ENCODE measurements around the gene INTS13. TPM values are rescaled to one million over a fixed set of nuclear protein-coding genes. Genes with fewer than 3 reads are reported as not detected.
"Not testable (repeated sequence)": the region's sequence is repeated elsewhere in the genome, so short reads cannot be mapped to it uniquely, and the experiment has no call there.

The INTS13 gene
- total and polyA plus RNA-seq, 9 donors = 22.4 to 32.2 (median 25.6) TPM

- DNase-seq = no peak
- Histone ChIP-seq H3K4me1 (ENCODE audit: control insufficient read depth, insufficient read depth, low read length) (peaks cover 18% of the 10 kb centered on the region), H3K27ac (ENCODE audit: low read length) (no peak overlapping the region), H3K9me3 (replicated peaks; ENCODE audit: control insufficient read depth, low read depth, low read length) (peaks cover 3% of the 10 kb centered on the region), H3K4me3 (ENCODE audit: low read length) (no peak overlapping the region), H3K36me3 (ENCODE audit: control insufficient read depth, insufficient read depth, low read length) (no peaks in the 10 kb centered on the region), H3K27me3 (ENCODE audit: control insufficient read depth, insufficient read depth, low read length) (no peaks in the 10 kb centered on the region)
- no CpG with 5 or more reads among the region's 1 CpG for WGBS (ENCODE audit: insufficient coverage)
Observed at GRCh38 chr12:26872625-26873024, 65.2 kb downstream of the INTS13 start.

- no peaks in the 10 kb centered on the region for H3K9me3 ChIP-seq (replicated peaks; ENCODE audit: control insufficient read depth, low read depth, low read length)
- no peak for DNase-seq
- H3K27me3 ChIP-seq (ENCODE audit: control insufficient read depth, insufficient read depth, low read length) = no peaks in the 10 kb centered on the region
- H3K4me3 ChIP-seq (ENCODE audit: low read length) = no peak overlapping the region
- no CpG with 5 or more reads among the region's 2 CpGs for WGBS (ENCODE audit: insufficient coverage)
- peaks cover 18% of the 10 kb centered on the region for H3K4me1 ChIP-seq (ENCODE audit: control insufficient read depth, insufficient read depth, low read length)
- no peak overlapping the region for H3K27ac ChIP-seq (ENCODE audit: low read length)
- no peaks in the 10 kb centered on the region for H3K36me3 ChIP-seq (ENCODE audit: control insufficient read depth, insufficient read depth, low read length)
Observed at GRCh38 chr12:26871985-26872384, 65.8 kb downstream of the INTS13 start.

- H3K36me3 ChIP-seq (ENCODE audit: control insufficient read depth, insufficient read depth, low read length) = no peaks in the 10 kb centered on the region
- H3K4me1 ChIP-seq (ENCODE audit: control insufficient read depth, insufficient read depth, low read length) = peaks cover 18% of the 10 kb centered on the region
- no peak overlapping the region for H3K4me3 ChIP-seq (ENCODE audit: low read length)
- H3K27ac ChIP-seq (ENCODE audit: low read length) = no peak overlapping the region
- H3K9me3 ChIP-seq (replicated peaks; ENCODE audit: control insufficient read depth, low read depth, low read length) = no peaks in the 10 kb centered on the region
- no peaks in the 10 kb centered on the region for H3K27me3 ChIP-seq (ENCODE audit: control insufficient read depth, insufficient read depth, low read length)
- 33% methylated on average over 1 of the region's 11 CpGs for WGBS (ENCODE audit: insufficient coverage)
- DNase-seq = peak; percentile 32
Observed at GRCh38 chr12:26870491-26871419, 67.0 kb downstream of the INTS13 start.

GRCh38 chr12:26869908-26870459, 67.8 kb downstream of the INTS13 start:
- no peaks in the 10 kb centered on the region for H3K9me3 ChIP-seq (replicated peaks; ENCODE audit: control insufficient read depth, low read depth, low read length)
- DNase-seq = no peak
- H3K36me3 ChIP-seq (ENCODE audit: control insufficient read depth, insufficient read depth, low read length) = no peaks in the 10 kb centered on the region
- no peak overlapping the region for H3K4me3 ChIP-seq (ENCODE audit: low read length)
- WGBS (ENCODE audit: insufficient coverage) = 53% methylated on average over 6 of the region's 6 CpGs
- H3K27me3 ChIP-seq (ENCODE audit: control insufficient read depth, insufficient read depth, low read length) = no peaks in the 10 kb centered on the region
- peaks cover 18% of the 10 kb centered on the region for H3K4me1 ChIP-seq (ENCODE audit: control insufficient read depth, insufficient read depth, low read length)
- no peak overlapping the region for H3K27ac ChIP-seq (ENCODE audit: low read length)

GRCh38 chr12:26869104-26869494, 68.7 kb downstream of the INTS13 start:
- Histone ChIP-seq H3K36me3 (ENCODE audit: control insufficient read depth, insufficient read depth, low read length) (no peaks in the 10 kb centered on the region), H3K9me3 (replicated peaks; ENCODE audit: control insufficient read depth, low read depth, low read length) (no peaks in the 10 kb centered on the region), H3K4me1 (ENCODE audit: control insufficient read depth, insufficient read depth, low read length) (peaks cover 13% of the 10 kb centered on the region), H3K4me3 (ENCODE audit: low read length) (no peak overlapping the region), H3K27me3 (ENCODE audit: control insufficient read depth, insufficient read depth, low read length) (no peaks in the 10 kb centered on the region), H3K27ac (ENCODE audit: low read length) (no peak overlapping the region)
- no peak for DNase-seq
- WGBS (ENCODE audit: insufficient coverage) = 92% methylated on average over 2 of the region's 6 CpGs

GRCh38 chr12:26868447-26869103, 69.2 kb downstream of the INTS13 start:
- Histone ChIP-seq H3K36me3 (ENCODE audit: control insufficient read depth, insufficient read depth, low read length) (no peaks in the 10 kb centered on the region), H3K9me3 (replicated peaks; ENCODE audit: control insufficient read depth, low read depth, low read length) (no peaks in the 10 kb centered on the region), H3K4me1 (ENCODE audit: control insufficient read depth, insufficient read depth, low read length) (peaks cover 12% of the 10 kb centered on the region), H3K27ac (ENCODE audit: low read length) (no peak overlapping the region), H3K27me3 (ENCODE audit: control insufficient read depth, insufficient read depth, low read length) (no peaks in the 10 kb centered on the region), H3K4me3 (ENCODE audit: low read length) (no peak overlapping the region)
- no peak for DNase-seq
- WGBS (ENCODE audit: insufficient coverage) = 60% methylated on average over 1 of the region's 3 CpGs

- no peak overlapping the region for H3K27ac ChIP-seq (ENCODE audit: low read length)
- no peak overlapping the region for H3K4me3 ChIP-seq (ENCODE audit: low read length)
- H3K9me3 ChIP-seq (replicated peaks; ENCODE audit: control insufficient read depth, low read depth, low read length) = no peaks in the 10 kb centered on the region
- H3K27me3 ChIP-seq (ENCODE audit: control insufficient read depth, insufficient read depth, low read length) = no peaks in the 10 kb centered on the region
- H3K36me3 ChIP-seq (ENCODE audit: control insufficient read depth, insufficient read depth, low read length) = no peaks in the 10 kb centered on the region
- WGBS (ENCODE audit: insufficient coverage) = no CpG with 5 or more reads among the region's 2 CpGs
- no peak for DNase-seq
- peaks cover 12% of the 10 kb centered on the region for H3K4me1 ChIP-seq (ENCODE audit: control insufficient read depth, insufficient read depth, low read length)
Observed at GRCh38 chr12:26867080-26867479, 70.7 kb downstream of the INTS13 start.

GRCh38 chr12:26863515-26863914, 74.3 kb downstream of the INTS13 start:
- no peak for DNase-seq
- Histone ChIP-seq H3K4me1 (ENCODE audit: control insufficient read depth, insufficient read depth, low read length) (no peaks in the 10 kb centered on the region), H3K27me3 (ENCODE audit: control insufficient read depth, insufficient read depth, low read length) (no peaks in the 10 kb centered on the region), H3K9me3 (replicated peaks; ENCODE audit: control insufficient read depth, low read depth, low read length) (no peaks in the 10 kb centered on the region), H3K36me3 (ENCODE audit: control insufficient read depth, insufficient read depth, low read length) (no peaks in the 10 kb centered on the region), H3K27ac (ENCODE audit: low read length) (no peak overlapping the region), H3K4me3 (ENCODE audit: low read length) (no peak overlapping the region)
- no CpG with 5 or more reads among the region's 4 CpGs for WGBS (ENCODE audit: insufficient coverage)

GRCh38 chr12:26862787-26863186, 75.0 kb downstream of the INTS13 start:
- DNase-seq; H3K4me1 ChIP-seq (ENCODE audit: control insufficient read depth, insufficient read depth, low read length); H3K9me3 ChIP-seq (replicated peaks; ENCODE audit: control insufficient read depth, low read depth, low read length); H3K27ac ChIP-seq (ENCODE audit: low read length); H3K4me3 ChIP-seq (ENCODE audit: low read length); H3K27me3 ChIP-seq (ENCODE audit: control insufficient read depth, insufficient read depth, low read length); H3K36me3 ChIP-seq (ENCODE audit: control insufficient read depth, insufficient read depth, low read length): not testable (repeated sequence)
- no CpG with 5 or more reads among the region's 3 CpGs for WGBS (ENCODE audit: insufficient coverage)

GRCh38 chr12:26861690-26862089, 76.1 kb downstream of the INTS13 start:
- H3K27ac ChIP-seq (ENCODE audit: low read length) = no peak overlapping the region
- no peak for DNase-seq
- WGBS (ENCODE audit: insufficient coverage) = no CpG with 5 or more reads among the region's 1 CpG
- H3K4me1 ChIP-seq (ENCODE audit: control insufficient read depth, insufficient read depth, low read length) = no peaks in the 10 kb centered on the region
- H3K36me3 ChIP-seq (ENCODE audit: control insufficient read depth, insufficient read depth, low read length) = no peaks in the 10 kb centered on the region
- H3K4me3 ChIP-seq (ENCODE audit: low read length) = no peak overlapping the region
- H3K9me3 ChIP-seq (replicated peaks; ENCODE audit: control insufficient read depth, low read depth, low read length) = no peaks in the 10 kb centered on the region
- H3K27me3 ChIP-seq (ENCODE audit: control insufficient read depth, insufficient read depth, low read length) = no peaks in the 10 kb centered on the region

Data from muscle of leg (tissue), 11 donors.